D341Med (cell line): ENCODE data around the gene RNF2.

Source experiments
- DNase-seq: peaks from one replicate; pipeline ENCODE4 v3.0.0; 2012; ENCODE audit warnings: low spot score

Gene RNF2

GRCh38 chr1:185096531-185096930, 51.2 kb downstream of the RNF2 start:
- DNase-seq = no peak

DNA sequence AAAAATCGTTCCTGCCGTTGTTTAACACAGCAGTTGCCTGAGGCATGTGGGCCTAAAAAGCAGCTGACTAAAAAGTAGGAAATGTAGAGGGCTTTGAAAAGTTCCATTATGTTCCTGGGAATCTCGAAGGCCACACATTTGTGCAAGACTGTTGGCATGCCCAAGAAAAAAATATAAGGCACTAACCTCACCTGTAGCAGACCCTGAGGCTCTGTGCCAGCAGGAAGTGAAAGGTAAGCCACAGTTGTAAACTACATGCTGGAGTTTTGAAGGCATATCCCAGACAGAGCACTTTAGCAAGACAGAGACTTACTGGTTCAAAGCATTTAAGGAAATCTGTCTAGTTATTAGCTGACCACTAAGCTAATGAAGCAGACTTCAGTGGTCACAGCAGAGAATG, 58.7 kb downstream of the RNF2 start:
- DNase-seq = no peak

DNA sequence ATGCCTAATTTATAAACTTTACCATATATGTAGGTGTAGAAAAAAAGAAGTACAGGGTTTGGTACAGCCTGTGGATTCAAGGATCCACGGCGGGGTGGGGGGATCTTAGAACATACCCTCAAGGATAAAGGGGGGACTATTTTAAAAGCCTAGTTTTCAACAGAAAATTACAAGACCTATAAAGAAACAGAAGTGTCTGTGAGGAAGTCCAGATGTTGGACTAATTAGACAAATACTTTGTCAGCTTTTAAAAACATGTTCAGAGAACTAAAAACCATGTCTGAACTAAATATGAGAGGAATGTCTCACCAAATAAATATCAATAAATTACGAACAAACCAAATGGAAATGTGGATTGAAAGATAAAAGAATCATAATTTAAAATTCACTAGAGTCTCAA, 59.8 kb downstream of the RNF2 start:
- DNase-seq = no peak

DNA sequence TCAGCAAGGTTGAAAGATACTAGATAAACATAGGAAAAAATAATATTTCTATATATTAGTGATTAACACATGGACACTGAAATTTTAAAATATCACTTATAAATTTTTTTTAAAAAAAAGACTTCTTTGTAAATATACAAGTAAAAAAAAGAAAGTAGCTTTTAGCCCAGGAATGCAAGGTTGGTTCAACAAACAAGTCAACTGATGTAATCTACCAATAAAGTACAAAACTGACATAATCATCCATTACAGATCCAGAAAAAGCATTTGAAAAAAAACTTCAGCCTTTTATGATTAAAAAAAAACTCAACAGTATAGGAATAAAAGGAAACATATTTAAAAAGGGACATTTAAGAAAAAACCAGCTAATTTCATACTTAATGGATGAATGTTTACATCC, 63.0 kb downstream of the RNF2 start:
- DNase-seq = no peak

DNA sequence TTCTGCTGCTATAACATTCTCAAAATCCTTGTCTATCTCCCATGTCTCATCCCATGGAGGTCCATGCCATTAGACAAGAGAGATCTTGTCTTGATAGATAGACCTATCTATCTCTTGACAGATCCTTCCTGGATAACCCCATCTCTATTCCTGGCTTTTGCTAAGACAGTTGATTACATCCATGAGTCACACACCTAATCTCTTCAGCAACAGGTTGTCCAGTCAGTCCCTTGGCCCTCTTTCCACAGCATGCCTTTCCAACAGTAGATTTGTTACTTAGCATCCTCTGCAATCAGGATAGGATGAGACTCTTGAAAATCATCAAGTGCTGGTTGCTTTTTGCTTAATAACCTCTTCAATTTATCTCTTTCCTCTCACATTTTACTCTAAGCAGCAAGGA, 64.8 kb downstream of the RNF2 start:
- DNase-seq = no peak

DNA sequence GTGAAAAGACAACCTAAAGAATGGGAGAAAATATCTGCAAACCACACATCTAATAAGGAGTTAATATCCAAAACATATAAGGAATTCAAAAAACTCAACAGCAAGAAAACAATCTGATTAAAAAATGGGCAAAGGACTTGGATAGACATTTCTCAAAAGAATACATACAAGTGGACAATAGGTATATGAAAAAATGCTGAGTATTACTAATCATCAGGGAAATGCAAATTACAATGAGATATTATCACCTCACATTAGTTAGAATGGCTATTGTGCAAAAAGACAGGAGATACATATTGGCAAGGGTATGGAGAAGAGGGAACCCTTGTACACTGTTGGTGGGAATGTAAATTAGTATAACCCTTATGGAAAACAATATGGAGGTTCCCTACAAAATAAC, 66.5 kb downstream of the RNF2 start:
- no peak for DNase-seq

GRCh38 chr1:185112356-185112755, 67.0 kb downstream of the RNF2 start:
- DNase-seq = no peak

GRCh38 chr1:185129708-185130107, 84.3 kb downstream of the RNF2 start:
- DNase-seq = no peak

- DNase-seq = no peak
These were observed 87.2 kb downstream of the RNF2 start for GRCh38 chr1:185132534-185132933.

GRCh38 chr1:185137896-185138545, 92.7 kb downstream of the RNF2 start:
- no peak for DNase-seq

DNA sequence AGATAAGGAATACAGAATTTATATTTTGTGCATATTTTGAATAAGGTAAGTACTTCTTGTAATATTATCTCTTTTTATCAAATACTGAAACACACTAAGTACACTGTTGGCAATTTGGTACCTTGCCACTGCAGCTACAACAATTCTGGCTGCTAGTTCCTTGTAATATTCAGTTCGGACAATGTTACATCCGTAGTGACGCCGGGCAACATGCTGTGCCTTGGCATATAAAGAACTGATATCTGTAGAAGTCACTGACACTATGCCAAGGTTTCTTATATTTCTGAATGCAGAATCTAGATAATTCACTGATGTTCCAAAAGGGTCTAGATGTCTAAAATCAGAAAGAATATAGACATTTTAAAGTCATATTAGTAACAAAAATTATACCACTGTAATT, 93.9 kb downstream of the RNF2 start:
- DNase-seq = no peak

DNA sequence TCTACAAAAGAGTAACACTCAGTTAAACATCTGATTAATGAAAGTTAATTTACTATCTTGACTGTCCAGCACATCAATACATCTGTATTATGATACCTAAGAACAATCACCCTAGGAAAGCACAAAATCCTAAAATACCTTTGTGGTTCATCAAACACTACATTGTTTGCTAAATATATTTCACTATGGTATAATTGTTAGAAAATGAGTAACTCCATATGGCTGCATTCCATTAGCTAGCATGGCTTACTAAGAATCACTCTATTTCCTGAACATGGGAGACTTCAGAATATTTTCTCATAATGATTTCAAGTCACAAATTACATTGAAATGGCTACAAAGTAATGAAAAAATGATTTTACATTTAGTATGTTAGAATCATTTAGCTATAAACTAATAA, 98.9 kb downstream of the RNF2 start:
- no peak for DNase-seq

DNA sequence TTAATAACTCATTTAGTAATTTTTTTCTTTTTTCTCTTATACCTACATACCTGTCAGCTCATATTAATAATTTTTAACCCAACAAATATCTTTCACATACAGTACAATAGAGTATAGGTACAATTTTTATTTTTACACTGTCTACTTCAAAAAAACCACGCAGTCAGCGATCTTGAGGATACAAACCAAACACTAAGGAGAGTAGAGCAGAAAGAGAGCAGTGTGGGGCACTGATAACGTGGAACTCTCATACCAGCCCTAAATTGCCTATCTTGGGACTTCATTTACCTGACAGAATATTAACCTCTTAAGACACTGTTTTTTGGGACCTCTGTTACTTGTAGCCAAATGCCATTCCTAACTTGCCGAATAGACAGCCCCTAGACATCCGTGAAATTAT, 105.9 kb downstream of the RNF2 start:
- no peak for DNase-seq
